Transverse colon (tissue), 4 donors: ENCODE measurements around the gene SLC2A9. TPM values are rescaled to one million over a fixed set of nuclear protein-coding genes. Genes with fewer than 3 reads are reported as not detected.
"Not testable (repeated sequence)": the region's sequence is repeated elsewhere in the genome, so short reads cannot be mapped to it uniquely, and the experiment has no call there.

Experiments
- DNase-seq: peaks from one replicate; pipeline ENCODE4 v3.0.0-alpha.2; 2019
- H3K27ac ChIP-seq, 4 donors: fragments of 200-600 bp; sonication (generic); 2 replicates each; pipeline ENCODE4 v1.5.1; 2016 to 2018; ENCODE audit warnings: inconsistent platforms in 4 of 4
- H3K27me3 ChIP-seq: fragments of 200-600 bp; sonication (generic); 2 replicates; pipeline ENCODE4 v1.5.1; 2017; ENCODE audit warnings: inconsistent platforms
- H3K36me3 ChIP-seq, 4 donors: fragments of 200-600 bp; sonication (generic); 2 replicates each; pipeline ENCODE4 v1.5.1; 2017 to 2019; ENCODE audit warnings: inconsistent platforms in 4 of 4
- H3K4me1 ChIP-seq, 4 donors: fragments of 200-600 bp; sonication (generic); 2 replicates each; pipeline ENCODE4 v1.5.1; 2017 to 2020; ENCODE audit warnings: inconsistent platforms in 4 of 4
- H3K4me3 ChIP-seq, 4 donors: fragments of 200-600 bp; sonication (generic); 1 replicate in 1 of 4; 2 replicates in 3 of 4; pipeline versions ENCODE4 v1.5.1 to v1.6.1; 2017 to 2019; ENCODE audit warnings: inconsistent platforms in 4 of 4
- H3K9me3 ChIP-seq, 2 donors: fragments of 200-600 bp; sonication (generic); 2 replicates each; pipeline ENCODE4 v1.5.1; 2017 to 2019; ENCODE audit warnings: inconsistent platforms in 2 of 2
- CTCF ChIP-seq, 5 experiments: fragments of 200-600 bp in 3 of 5; fragments of 450-650 bp in 2 of 5; sonication (generic) in 3 of 5; IDR thresholded peaks; 1 replicate in 2 of 5; 2 replicates in 3 of 5; pipeline ENCODE4 v1.5.1; 2016 to 2017; ENCODE audit warnings: antibody characterized with exemption in 5 of 5, inconsistent platforms in 3 of 5, mild to moderate bottlenecking in 2 of 5, moderate library complexity in 1 of 5
- EP300 ChIP-seq: sonication (generic); formaldehyde crosslinking; IDR thresholded peaks from one replicate; pipeline ENCODE4 v1.6.1; 2017; ENCODE audit warnings: antibody characterized with exemption, low read depth
- POLR2A ChIP-seq: fragments of 450-650 bp; IDR thresholded peaks from one replicate; pipeline ENCODE4 v1.6.1; 2016; ENCODE audit warnings: antibody characterized with exemption, mild to moderate bottlenecking, moderate library complexity
- POLR2AphosphoS5 ChIP-seq, 3 donors: sonication (generic); formaldehyde crosslinking; IDR thresholded peaks; one replicate each; pipeline ENCODE4 v1.6.1; 2016; ENCODE audit warnings: antibody characterized with exemption in 3 of 3
- WGBS, 2 donors: methylation state at CpG; one replicate each; pipeline ENCODE4 v1.1.5; 2018; ENCODE audit warnings: low coverage in 1 of 2; 5-methylcytosine and 5-hydroxymethylcytosine counted together
- in situ Hi-C, 4 donors: fragments of 200-750 bp; cut with MboI; loops; one replicate each; pipeline versions ENCODE4 v1.15.0 to v1.15.1; 2017; ENCODE audit warnings: low sequenced_read_pairs in 3 of 4, low pct_ligation_motif_present in 1 of 4, low pct_unique_long_range_greater_than_20kb in 1 of 4
- intact Hi-C: fragments of 100-400 bp; cut with DNase I; formaldehyde crosslinking; loops from one replicate; pipeline ENCODE4 v1.15.1; 2023; ENCODE audit warnings: low total_unique reads
- total RNA-seq, 4 donors: library from RNA; depleted of rRNA; stranded (reverse); fragments of >200 nt; gene quantifications; one replicate each; pipeline ENCODE4 v1.1.0, GENCODE V29; 2016

SLC2A9 gene
- total RNA-seq, 4 donors from 2014 or later, result 2.2 to 4.0 (median 3.4) TPM; not detected in 1

- Histone ChIP-seq H3K9me3 (no peaks in the 10 kb centered on the region), H3K4me1 (no peaks in the 10 kb centered on the region), H3K36me3 (no peaks in the 10 kb centered on the region), H3K27ac (no peak overlapping the region), H3K27me3 (no peaks in the 10 kb centered on the region), H3K4me3 (no peak overlapping the region)
- intact Hi-C loops (no loop called here), in situ Hi-C loops (no loop called here)
- TF ChIP-seq POLR2A (no peak), EP300 (no peak)
- DNase-seq, result no peak
- WGBS, 2 donors, result 84 to 100% methylated on average over 1 of the region's 1 CpG
Measured at GRCh38 chr4:9906996-9907395, 114.3 kb downstream of the SLC2A9 start.

- in situ Hi-C loops (no loop called here), intact Hi-C loops (no loop called here)
- no peak overlapping the region for H3K4me3 ChIP-seq
- H3K27me3 ChIP-seq, result no peaks in the 10 kb centered on the region
- TF ChIP-seq CTCF (IDR thresholded peaks at IDR 0.05) (no peak), POLR2A (no peak), EP300 (no peak), POLR2AphosphoS5 (IDR thresholded peaks at IDR 0.05) (no peak)
- no peaks in the 10 kb centered on the region for H3K9me3 ChIP-seq
- DNase-seq, result no peak
- 83% methylated on average over 4 of the region's 4 CpGs; no CpG with 5 or more reads in 1 of the 2 donors for WGBS, 2 donors
- no peaks in the 10 kb centered on the region for H3K4me1 ChIP-seq
- H3K27ac ChIP-seq, result no peak overlapping the region
- no peaks in the 10 kb centered on the region for H3K36me3 ChIP-seq
Measured at GRCh38 chr4:9904976-9905587, 116.2 kb downstream of the SLC2A9 start.

DNA sequence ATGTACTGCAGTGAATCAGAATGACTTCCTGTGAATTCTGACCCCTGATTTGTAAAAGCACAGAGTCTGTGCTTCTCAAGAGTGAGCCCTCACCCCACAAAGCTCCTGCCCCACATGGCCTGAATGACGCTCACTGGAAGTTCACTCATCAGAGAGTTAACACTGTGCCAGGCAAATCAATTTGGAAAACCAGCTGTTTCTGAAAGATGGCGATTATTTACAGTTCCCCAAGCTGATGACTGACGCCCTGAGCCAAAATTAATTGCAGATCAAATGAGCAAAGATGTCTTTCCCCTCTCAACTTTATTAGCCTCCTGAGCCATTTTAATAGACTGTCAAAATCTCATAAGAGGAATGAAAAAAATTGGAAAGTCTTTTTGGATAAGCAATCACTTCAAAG lies 118.0 kb downstream of the SLC2A9 start:
- in situ Hi-C loops (no loop called here), intact Hi-C loops (no loop called here)
- no peaks in the 10 kb centered on the region for H3K36me3 ChIP-seq
- no peaks in the 10 kb centered on the region for H3K27me3 ChIP-seq
- WGBS, 2 donors, result 85% methylated on average over 3 of the region's 3 CpGs
- DNase-seq, result no peak
- no peaks in the 10 kb centered on the region for H3K9me3 ChIP-seq
- TF ChIP-seq POLR2A (no peak), EP300 (no peak), POLR2AphosphoS5 (IDR thresholded peaks at IDR 0.05) (no peak), CTCF (IDR thresholded peaks at IDR 0.05) (no peak)
- H3K4me3 ChIP-seq, result no peak overlapping the region
- H3K27ac ChIP-seq, result no peak overlapping the region
- peaks cover 0 to 4% (median 0%) of the 10 kb centered on the region in 4 donors for H3K4me1 ChIP-seq

GRCh38 chr4:9901257-9901656 lies 120.0 kb downstream of the SLC2A9 start:
- no peak for TF ChIP-seq CTCF (IDR thresholded peaks at IDR 0.05)
- no peak for TF ChIP-seq POLR2A
- no peak for TF ChIP-seq POLR2AphosphoS5 (IDR thresholded peaks at IDR 0.05)
- TF ChIP-seq EP300, result no peak
- no peak overlapping the region for H3K27ac ChIP-seq
- in situ Hi-C loops (no loop called here), intact Hi-C loops (no loop called here)
- no peaks in the 10 kb centered on the region for H3K9me3 ChIP-seq
- H3K36me3 ChIP-seq, result no peaks in the 10 kb centered on the region
- 78 to 96% methylated on average over 3 of the region's 3 CpGs for WGBS, 2 donors
- H3K4me3 ChIP-seq, result no peak overlapping the region
- H3K4me1 ChIP-seq, result peaks cover 0 to 4% (median 0%) of the 10 kb centered on the region in 4 donors
- no peak for DNase-seq
- no peaks in the 10 kb centered on the region for H3K27me3 ChIP-seq

GRCh38 chr4:9900633-9901032 lies 120.7 kb downstream of the SLC2A9 start:
- 53 to 55% methylated on average over 3 to 4 of the region's 4 CpGs for WGBS, 2 donors
- H3K4me1 ChIP-seq, H3K27ac ChIP-seq, in situ Hi-C loops, H3K36me3 ChIP-seq, DNase-seq, intact Hi-C loops, H3K4me3 ChIP-seq, H3K27me3 ChIP-seq, H3K9me3 ChIP-seq: not testable (repeated sequence)
